ENCODE data around the gene SH3YL1.

Gene SH3YL1

DNA sequence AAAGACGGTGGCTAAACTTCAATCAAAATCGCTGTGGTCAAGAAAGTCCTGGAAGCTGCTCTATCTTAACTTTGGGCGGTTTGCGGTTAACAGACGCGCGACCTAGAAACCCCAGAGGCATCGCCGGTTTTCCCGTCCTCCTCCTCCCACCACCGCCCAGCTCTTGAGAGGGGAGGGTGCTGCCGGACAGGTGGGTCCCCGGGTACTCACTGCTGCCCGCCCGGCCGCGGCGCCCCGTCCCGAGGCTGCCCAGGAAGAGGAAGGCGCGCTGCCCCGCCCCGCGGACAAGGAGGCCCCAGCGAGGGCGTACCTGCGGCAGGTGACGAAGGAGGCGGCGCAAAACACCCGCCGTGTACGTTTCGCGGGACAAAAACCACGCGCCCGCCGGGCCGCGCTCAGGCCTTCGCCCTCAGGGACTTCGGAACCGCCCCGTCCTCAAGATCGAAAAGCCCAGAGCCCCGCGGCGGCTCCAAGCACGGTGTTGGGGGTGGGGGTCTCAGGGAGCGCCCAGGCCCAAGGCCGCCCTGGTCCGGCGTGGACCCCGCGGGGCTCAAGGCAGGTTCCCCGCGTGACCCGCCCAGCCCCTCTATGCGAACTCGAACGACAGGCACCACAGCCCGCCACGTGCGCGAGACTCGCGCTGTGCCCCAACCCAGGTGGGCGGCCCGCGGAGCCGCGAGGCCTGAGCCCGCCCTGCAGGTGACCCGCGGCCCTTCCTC lies at the start of gene SH3YL1:
TSS of gene SH3YL1 (minus strand) at position 259 of the 719 bp plus-strand sequence. CDS start at position 211, 48 bp downstream.
- peak; percentile 43 for DNase-seq (ENCODE audit: low read depth)
- TF ChIP-seq, protein P1, sequence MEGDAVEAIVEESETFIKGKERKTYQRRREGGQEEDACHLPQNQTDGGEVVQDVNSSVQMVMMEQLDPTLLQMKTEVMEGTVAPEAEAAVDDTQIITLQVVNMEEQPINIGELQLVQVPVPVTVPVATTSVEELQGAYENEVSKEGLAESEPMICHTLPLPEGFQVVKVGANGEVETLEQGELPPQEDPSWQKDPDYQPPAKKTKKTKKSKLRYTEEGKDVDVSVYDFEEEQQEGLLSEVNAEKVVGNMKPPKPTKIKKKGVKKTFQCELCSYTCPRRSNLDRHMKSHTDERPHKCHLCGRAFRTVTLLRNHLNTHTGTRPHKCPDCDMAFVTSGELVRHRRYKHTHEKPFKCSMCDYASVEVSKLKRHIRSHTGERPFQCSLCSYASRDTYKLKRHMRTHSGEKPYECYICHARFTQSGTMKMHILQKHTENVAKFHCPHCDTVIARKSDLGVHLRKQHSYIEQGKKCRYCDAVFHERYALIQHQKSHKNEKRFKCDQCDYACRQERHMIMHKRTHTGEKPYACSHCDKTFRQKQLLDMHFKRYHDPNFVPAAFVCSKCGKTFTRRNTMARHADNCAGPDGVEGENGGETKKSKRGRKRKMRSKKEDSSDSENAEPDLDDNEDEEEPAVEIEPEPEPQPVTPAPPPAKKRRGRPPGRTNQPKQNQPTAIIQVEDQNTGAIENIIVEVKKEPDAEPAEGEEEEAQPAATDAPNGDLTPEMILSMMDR (IDR thresholded peaks at IDR 0.05; ENCODE audit: insufficient read depth, low read depth, low read length, missing control alignments) = no peak
- peak within 1 kb of the TSS; percentile 70 for H3K4me3 ChIP-seq (ENCODE audit: low read depth, low read length)

DNA sequence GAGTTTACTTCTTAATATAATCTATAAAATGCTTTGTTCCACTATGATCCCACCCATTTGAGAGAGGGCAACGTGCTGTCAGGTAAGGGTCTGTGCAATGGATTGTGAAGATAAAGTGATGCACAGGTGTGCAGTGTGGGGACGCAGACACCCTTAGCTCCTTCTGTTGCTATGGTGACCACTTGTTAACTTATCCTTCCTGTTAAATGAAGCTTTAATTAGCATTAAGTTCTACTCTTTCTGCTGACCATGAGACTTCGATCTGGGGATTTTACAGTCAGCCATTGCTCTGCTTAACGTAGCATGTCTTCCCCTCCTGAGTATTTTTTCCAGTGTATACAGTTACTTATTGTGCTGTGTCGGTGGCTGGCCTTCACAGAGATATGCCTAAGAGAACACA lies 47.2 kb upstream of the SH3YL1 start:
- TF ChIP-seq, protein P1 (IDR thresholded peaks at IDR 0.05; ENCODE audit: insufficient read depth, low read depth, low read length, missing control alignments) = no peak
- H3K4me3 ChIP-seq (ENCODE audit: low read depth, low read length) = no peak overlapping the region
- no peak for DNase-seq (ENCODE audit: low read depth)

DNA sequence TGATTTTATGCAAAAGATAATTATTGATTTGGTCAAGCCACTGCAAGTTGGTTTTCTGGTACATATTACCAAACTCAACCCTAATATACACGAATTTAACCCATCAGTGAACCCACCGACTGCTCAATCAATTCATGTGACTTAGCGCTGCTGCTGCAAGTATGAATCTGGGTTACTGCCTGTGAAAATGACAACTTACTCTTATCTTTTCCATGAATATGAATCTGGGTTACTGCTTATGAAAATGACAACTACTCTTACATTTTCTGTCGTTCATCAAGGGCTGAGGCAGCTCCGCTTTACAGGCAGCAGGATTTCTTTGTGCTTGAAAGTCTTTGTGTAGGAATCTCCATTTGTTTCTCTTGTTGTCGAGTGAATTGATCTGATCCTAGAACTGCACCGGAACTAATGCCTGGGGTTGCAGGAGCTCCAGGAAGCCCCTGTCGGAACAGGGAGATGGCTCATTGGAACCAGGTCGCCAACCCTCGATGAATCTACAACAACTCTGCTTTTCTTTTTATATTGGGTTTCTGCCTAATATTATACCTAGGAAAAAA lies 46.2 kb upstream of the SH3YL1 start:
- TF ChIP-seq, protein P1 (IDR thresholded peaks at IDR 0.05; ENCODE audit: insufficient read depth, low read depth, low read length, missing control alignments) = no peak
- no peak for DNase-seq (ENCODE audit: low read depth)
- no peak overlapping the region for H3K4me3 ChIP-seq (ENCODE audit: low read depth, low read length)

GRCh38 chr2:309148-309953 lies 45.5 kb upstream of the SH3YL1 start:
- no peak overlapping the region for H3K4me3 ChIP-seq (ENCODE audit: low read depth, low read length)
- TF ChIP-seq, protein P1 (IDR thresholded peaks at IDR 0.05; ENCODE audit: insufficient read depth, low read depth, low read length, missing control alignments) = no peak
- no peak for DNase-seq (ENCODE audit: low read depth)

DNA sequence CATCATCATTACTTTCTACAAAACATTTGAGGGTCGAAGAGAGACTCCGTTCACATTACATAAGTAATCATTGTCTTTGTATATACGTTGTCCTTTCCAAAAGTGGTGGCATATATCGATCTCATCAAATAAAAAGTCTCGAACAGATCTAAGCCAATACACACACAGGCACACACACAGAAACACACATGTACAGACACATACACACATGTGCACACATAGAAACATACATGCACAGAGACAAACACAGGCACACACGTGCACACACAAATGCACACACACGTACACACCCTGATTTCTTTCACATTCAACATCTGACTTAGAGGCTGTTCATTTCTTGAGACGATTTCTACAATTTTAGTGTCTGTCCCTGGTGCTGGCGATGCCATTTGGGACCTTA lies 41.5 kb upstream of the SH3YL1 start:
- TF ChIP-seq, protein P1 (IDR thresholded peaks at IDR 0.05; ENCODE audit: insufficient read depth, low read depth, low read length, missing control alignments) = no peak
- H3K4me3 ChIP-seq (ENCODE audit: low read depth, low read length) = no peak overlapping the region
- no peak for DNase-seq (ENCODE audit: low read depth)

DNA sequence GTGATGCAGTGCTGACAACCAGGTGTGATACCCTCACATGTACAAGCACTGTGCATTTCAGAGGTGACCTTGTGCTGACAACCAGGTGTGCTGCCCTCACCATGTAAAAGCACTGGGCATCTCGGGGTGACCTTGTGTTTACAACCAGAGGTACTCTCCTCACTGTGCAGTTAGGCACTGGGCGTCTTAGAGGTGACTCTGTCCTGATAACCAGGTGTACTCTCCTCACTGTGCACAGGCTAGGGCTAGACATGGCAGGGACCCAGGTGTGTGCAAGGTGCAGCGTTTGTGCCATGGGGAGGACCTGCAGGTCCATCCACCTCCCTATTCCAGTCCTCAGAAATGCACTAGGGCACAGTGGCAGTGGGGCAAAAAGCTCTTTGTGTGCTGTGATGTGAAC lies 32.5 kb upstream of the SH3YL1 start:
- H3K4me3 ChIP-seq (ENCODE audit: low read depth, low read length) = no peak overlapping the region
- no peak for DNase-seq (ENCODE audit: low read depth)
- TF ChIP-seq, protein P1 (IDR thresholded peaks at IDR 0.05; ENCODE audit: insufficient read depth, low read depth, low read length, missing control alignments) = no peak
